Measurements from ENCODE around the gene NOTCH1.
A peak's percentile ranks its signal among the peaks of the same experiment; 100 is the strongest.

NOTCH1 gene

DNA sequence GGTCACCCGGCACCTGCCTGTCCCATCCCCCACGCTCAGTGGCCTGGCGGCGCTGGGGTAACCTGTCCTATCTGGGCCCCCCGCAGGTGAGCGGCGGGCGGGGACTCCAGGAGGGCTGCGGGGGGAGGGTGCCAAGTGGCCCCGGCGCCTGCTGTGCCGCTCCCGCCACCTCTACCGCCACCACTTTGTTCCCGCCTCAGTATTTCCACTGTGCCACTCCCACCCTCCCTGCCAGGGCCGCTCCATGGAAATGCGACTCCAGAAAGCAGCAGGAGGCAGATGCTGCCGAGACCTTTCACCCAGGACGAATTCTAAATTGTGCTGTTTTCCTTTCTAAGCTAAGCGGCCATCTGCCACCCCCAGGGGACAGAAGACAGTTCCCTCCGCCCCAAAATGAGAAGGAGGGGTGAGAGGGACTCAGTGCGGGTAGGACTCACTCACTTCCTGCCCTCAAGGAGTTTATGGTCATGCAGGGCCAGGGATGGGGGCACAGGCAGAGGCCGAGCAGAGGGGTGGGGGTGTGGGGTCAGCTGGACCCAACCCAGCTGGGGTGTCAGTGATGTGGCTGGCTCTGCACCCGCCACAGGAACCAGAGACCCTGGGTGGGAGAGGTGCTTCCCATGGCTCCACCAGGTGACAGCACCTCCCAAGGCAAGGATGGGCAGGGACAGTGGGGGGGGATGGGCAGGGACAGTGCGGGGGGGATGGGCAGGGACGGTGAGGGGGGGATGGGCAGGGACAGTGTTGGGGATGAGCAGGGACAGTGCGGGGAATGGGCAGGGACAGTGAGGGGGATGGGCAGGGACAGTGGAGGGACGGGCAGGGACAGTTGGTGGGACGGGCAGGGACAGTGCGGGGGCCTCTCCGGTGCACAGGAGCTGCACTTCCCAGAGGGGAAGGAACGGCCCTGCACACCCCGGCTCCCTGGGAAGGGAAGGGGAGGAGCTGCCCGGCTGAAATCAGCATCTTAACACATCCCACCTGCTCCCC, 17.8 kb downstream of the NOTCH1 start:
- peak; percentile 76 for DNase-seq (ENCODE audit: low spot score)
- POLR2A ChIA-PET (ENCODE audit: low non-redundant PET): interaction anchor here (0.6 kb wide), 1 partner anchor 14 kb away, joined by 8 read pairs; no protein-coding TSS in a partner anchor
- CTCF ChIA-PET: interaction anchor here (0.6 to 1.5 kb wide), 4 partner anchors 14 to 117 kb away, joined by 3 to 5 read pairs (median 4); no protein-coding TSS in a partner anchor
- H3K27ac ChIP-seq: peak overlapping the region; percentile 83
- TF ChIP-seq, protein P1, sequence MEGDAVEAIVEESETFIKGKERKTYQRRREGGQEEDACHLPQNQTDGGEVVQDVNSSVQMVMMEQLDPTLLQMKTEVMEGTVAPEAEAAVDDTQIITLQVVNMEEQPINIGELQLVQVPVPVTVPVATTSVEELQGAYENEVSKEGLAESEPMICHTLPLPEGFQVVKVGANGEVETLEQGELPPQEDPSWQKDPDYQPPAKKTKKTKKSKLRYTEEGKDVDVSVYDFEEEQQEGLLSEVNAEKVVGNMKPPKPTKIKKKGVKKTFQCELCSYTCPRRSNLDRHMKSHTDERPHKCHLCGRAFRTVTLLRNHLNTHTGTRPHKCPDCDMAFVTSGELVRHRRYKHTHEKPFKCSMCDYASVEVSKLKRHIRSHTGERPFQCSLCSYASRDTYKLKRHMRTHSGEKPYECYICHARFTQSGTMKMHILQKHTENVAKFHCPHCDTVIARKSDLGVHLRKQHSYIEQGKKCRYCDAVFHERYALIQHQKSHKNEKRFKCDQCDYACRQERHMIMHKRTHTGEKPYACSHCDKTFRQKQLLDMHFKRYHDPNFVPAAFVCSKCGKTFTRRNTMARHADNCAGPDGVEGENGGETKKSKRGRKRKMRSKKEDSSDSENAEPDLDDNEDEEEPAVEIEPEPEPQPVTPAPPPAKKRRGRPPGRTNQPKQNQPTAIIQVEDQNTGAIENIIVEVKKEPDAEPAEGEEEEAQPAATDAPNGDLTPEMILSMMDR (conservative IDR thresholded peaks at IDR 0.05; ENCODE audit: low read depth): no peak

DNA sequence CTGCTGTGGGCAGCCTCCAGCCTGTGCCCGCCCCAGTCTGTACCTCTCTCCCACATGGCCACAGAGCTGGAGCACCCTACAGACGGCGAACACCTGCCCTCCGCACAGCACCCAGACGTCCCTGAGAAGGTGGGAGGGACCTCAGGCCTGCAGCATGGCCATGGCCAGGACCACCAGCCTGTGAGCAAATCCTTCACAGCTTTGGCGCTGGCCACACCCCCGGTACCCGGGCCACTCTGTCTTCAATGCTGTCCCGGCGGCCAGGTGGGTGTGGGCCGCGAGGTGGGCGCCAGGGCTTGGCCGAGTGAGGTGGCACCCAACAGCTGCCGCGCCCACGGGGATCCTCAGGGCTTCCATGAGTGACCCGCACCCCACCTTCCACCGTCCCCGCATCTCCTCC, 18.7 kb downstream of the NOTCH1 start:
- TF ChIP-seq, protein P1 (conservative IDR thresholded peaks at IDR 0.05; ENCODE audit: low read depth): no peak
- ChIA-PET CTCF (no interaction called here), POLR2A (ENCODE audit: low non-redundant PET) (no interaction called here)
- DNase-seq (ENCODE audit: low spot score): no peak
- H3K27ac ChIP-seq: peak overlapping the region; percentile 83

DNA sequence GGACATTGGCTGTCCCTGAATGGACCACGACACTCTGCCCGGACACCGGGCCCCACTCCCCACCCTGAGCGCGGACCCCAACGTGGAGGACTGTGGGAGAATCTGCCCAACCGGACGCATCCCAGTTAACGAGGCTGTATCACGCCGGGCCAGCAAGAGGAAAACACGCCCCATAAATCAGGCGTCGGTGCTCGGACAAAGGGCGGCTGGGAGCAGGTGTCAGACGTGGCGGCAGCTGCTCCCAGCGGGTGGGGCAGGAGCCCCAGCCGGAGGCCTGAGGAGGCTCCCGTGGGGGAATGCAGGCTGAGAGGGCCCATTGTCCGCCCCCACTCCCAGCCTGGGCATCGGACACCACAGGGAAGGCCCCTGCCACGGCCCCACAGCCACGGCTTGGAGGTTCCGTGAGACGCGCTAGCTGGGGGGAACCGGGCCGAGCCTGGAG, 19.2 kb downstream of the NOTCH1 start:
- CTCF ChIA-PET: interaction anchor here (0.5 kb wide), 1 partner anchor 604 kb away, joined by 3 read pairs; no protein-coding TSS in a partner anchor
- no peak for DNase-seq (ENCODE audit: low spot score)
- POLR2A ChIA-PET (ENCODE audit: low non-redundant PET): no interaction called here
- TF ChIP-seq, protein P1 (conservative IDR thresholded peaks at IDR 0.05; ENCODE audit: low read depth): no peak
- peak overlapping the region; percentile 83 for H3K27ac ChIP-seq

DNA sequence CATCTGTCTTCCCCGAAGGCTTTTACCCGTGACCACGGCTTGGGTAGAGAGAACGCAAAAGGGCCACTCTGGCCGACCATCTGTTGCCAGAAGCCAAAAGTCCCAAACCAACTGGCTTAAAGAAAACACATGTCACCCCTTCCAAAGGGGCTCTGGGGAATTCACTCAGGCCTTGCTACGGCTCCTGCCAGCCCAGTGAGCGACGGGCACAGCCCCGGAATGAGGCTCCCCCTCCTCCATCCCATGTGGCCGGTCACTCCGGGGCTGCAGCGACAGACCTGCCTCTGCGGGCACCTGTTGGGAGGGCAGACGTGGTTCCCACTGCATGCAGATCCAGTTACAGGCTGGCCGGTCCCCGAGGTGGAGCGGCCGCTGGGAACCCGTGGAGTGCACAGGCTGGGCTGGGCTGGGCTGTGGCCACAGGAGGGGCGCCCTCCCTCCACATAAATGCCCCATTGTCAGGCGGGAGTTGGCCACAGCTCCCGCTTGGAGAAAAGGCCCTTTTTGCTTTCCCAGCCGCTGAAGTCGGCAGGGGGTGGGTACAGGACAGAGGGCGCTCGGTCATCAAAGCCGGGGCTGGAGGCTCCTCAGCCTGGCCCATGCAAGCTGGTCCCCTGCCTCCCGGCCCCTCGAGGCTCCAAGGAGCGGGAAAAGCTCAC, 19.9 kb downstream of the NOTCH1 start:
- ChIA-PET CTCF (interaction anchor here (0.5 kb wide), 1 partner anchor 605 kb away, joined by 3 read pairs; no protein-coding TSS in a partner anchor), POLR2A (ENCODE audit: low non-redundant PET) (no interaction called here)
- peak overlapping the region; percentile 83 for H3K27ac ChIP-seq
- no peak for DNase-seq (ENCODE audit: low spot score)
- TF ChIP-seq, protein P1 (conservative IDR thresholded peaks at IDR 0.05; ENCODE audit: low read depth): no peak

DNA sequence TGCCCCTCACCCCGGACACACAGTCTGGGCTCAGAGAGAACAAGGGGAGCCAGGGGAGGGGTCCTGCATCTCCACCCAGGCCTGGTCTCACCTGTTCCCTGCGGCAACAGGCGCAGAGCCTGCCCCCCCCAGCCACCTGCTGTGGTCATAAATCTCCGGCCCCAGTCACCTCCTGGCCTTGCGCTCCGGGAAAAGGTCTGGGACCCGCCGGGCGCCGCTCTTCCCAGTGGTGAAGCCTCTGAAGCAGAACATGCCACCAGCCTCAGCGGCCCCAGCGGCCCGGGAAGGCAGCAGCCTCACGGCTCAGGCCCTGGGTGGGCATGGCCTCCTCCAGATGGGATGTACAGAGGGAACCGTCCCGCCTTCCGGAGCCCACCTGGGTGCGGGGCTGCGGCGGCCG, 20.6 kb downstream of the NOTCH1 start:
- TF ChIP-seq, protein P1 (conservative IDR thresholded peaks at IDR 0.05; ENCODE audit: low read depth): no peak
- peak overlapping the region; percentile 83 for H3K27ac ChIP-seq
- CTCF ChIA-PET: no interaction called here
- POLR2A ChIA-PET (ENCODE audit: low non-redundant PET): interaction anchor here (0.7 kb wide), 1 partner anchor 15 kb away, joined by 11 read pairs; no protein-coding TSS in a partner anchor
- no peak for DNase-seq (ENCODE audit: low spot score)
